Measurements from ENCODE around the gene IFRD2. TPM values are rescaled to one million over a fixed set of nuclear protein-coding genes. Genes with fewer than 3 reads are reported as not detected.

The IFRD2 gene, protein sequence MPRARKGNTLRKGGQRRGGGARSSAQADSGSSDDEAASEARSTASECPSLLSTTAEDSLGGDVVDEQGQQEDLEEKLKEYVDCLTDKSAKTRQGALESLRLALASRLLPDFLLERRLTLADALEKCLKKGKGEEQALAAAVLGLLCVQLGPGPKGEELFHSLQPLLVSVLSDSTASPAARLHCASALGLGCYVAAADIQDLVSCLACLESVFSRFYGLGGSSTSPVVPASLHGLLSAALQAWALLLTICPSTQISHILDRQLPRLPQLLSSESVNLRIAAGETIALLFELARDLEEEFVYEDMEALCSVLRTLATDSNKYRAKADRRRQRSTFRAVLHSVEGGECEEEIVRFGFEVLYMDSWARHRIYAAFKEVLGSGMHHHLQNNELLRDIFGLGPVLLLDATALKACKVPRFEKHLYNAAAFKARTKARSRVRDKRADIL
- 36.8 and 46.9 TPM in 2 replicates for total RNA-seq

DNA sequence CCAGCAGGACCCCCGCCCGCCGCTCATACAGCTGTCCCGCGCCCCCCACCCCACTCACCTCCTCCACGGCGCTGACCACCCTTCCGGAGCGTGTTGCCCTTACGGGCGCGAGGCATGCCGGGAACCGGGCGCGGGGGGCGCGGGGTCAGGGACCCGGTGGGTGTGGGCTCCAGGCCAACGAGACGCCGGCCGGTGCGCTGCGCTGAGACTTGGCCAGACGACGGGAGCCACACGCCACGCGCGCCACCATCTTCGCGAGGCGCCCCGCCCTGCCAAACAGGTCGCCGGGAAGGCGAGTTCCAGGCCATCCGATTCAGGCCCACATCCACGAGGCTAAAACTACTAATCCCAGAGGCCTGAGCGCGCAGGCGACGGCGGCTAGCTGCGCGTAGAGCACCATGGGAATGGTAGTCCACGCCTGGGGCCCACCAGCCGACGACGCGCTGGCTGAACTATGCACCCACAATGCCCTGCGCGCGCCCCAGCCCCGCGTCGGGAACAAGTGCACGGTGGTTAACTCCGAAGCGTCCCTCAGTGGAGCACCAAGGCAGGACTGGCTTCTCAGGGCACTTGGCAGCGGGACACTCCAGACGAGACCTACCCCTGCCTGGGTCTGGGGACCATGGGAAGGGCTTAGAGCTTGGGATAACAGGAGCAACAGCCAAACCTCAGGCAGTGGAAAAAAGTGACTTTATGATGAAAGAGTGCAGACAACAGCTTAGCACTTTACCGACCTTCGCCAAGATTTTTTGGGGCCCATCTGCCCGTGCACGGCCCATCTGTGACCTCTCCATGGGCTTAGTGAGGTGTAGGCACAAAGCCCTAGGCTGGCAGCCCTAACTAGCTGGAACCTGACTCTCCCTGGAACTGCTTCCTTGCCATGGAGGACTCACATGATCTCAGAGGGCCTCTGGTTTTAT is at the start of gene IFRD2:
TSS of gene IFRD2 (minus strand) at position 271 of the 920 bp plus-strand sequence. CDS start at position 116, 155 bp downstream.

DNA sequence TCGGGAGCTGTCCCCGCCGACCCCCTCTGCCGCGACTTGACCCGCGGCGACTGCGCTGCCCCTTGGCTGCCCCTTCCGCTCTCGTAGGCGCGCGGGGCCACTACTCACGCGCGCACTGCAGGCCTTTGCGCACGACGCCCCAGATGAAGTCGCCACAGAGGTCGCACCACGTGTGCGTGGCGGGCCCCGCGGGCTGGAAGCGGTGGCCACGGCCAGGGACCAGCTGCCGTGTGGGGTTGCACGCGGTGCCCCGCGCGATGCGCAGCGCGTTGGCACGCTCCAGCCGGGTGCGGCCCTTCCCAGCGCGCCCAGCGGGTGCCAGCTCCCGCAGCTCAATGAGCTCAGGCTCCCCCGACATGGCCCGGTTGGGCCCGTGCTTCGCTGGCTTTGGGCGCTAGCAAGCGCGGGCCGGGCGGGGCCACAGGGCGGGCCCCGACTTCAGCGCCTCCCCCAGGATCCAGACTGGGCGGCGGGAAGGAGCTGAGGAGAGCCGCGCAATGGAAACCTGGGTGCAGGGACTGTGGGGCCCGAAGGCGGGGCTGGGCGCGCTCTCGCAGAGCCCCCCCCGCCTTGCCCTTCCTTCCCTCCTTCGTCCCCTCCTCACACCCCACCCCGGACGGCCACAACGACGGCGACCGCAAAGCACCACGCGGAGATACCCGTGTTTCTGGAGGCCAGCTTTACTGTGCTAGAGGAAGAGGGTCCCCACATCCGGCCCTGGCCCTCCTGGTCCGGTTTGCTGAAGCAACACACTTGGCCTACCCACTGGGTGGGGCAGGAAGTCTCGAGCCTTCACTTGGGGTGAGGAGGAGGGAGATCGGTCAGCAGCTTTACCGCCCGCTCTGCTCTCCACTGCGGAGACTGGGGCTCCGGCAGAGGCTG is 48.5 kb upstream of the IFRD2 start, which contains the start of gene RASSF1:
TSS of gene RASSF1 (minus strand) at position 389 of the 882 bp plus-strand sequence. CDS start at position 358, 31 bp downstream.

DNA sequence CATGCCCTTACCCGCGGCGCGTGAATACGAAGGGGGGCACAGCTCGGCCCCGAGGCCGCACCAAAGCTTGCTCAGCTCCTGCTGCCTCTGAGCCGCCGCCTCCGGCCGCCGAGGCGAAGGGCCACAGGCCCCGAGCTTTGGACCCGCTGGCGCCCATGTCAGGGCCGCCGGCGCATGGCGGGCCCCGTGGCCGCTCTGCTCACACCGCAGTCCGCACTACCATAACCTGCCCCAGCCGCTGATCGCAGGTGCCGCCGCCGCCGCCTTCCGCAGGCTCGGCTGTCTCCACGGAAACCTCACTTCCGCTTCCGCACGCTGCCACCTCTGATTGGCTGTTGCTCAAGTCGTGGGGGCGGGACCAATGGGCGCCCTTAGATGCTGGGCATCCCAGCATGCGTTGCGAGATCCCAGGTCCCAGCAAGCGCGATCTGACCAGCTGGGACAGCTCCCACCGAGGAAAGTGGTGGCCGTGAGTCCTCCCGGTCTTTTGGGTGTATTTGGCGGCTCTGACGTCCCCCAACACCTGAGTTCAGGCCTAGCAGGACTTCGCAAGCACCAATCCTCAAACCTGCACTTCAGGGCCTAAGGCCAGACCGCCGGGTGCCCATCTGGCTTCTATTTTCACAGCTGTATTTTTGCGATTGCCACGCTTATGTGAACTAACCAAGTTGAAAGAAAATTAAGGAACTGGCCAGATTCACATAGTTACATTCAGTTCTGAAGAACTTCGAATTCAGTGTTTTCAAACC is 35.9 kb upstream of the IFRD2 start, which contains the start of gene TUSC2:
TSS of gene TUSC2 (minus strand) at position 281 of the 749 bp plus-strand sequence. CDS start at position 157, 124 bp downstream.

DNA sequence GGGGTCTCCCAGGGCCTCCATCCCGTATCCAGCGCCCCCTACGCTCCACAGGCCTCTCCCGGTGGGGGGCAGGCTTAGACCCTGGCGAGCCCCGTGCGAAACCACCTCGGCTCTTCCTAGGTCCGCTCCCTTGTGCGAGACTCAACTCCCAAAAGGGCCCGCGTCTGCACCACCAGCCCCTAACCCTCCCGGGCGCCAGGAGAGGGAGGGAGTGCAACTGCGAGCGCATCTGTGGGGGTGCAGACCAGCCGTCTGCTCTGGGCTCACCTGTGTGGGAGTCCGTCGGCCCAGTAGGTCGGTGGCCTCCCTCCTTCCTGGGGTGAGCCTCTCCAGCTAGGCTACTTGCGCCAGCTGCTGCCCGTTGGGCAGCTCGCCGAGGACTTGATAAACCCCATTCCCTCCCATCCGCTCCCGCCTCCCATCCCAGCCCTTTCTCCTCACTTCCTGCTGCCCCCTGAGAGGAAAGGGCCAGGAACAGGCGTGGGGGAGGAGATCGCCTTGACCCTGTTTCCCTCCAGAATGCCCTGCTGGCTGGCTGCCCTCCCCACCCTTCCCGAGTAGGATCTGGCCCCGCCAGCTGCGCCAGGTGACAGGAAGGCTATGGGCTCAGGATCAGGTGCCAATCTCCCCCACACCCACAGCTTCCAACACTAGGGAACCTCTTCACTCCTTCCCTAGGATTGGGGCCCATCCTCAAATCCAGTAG is 30.3 kb upstream of the IFRD2 start, which contains the start of gene HYAL2:
TSS of gene HYAL2 (minus strand) at position 360 of the 706 bp plus-strand sequence. CDS start 2,256 bp downstream, outside the sequence.

DNA sequence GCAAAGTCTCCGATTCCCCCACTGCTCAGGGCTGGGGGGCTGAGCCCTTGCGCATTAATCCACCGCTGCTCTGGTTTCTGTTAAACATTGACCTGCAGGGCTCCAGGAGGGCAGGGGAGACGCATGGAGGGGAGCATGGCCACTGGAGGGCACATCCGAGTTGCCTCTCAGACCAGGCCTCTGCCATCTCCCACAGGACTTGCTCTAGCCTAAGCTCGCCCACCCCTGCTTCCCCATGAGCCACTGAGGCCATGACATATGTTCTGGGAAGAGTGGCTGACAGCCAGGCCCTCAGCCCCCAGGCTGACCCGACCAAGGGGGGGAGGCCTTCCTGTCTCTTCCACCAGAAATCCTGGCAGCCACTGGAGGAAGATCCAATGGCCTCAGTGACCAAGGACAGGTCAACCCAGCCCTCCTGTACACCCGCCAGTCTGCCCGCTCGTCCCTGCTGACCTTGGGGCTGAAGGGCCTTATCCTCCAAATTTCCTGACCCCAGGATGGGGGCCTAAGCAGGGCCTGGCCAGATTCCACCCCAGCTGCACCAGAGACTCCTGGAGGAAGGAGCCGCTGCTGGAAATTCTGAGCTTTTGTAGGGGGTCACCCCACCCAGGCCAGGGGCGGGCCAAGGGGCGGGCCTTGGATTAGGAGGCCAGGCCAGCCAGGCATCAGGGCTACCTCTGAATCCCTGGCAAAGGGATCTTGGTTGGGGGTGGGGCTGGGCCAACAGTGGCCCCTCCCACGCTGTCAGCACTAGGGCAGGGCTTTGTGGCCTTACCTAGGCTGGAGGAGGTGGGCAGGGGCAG is 11.0 kb upstream of the IFRD2 start, which contains the start of gene HYAL1:
TSS of gene HYAL1 (minus strand) at position 562 of the 803 bp plus-strand sequence. CDS start 618 bp downstream, outside the sequence.

DNA sequence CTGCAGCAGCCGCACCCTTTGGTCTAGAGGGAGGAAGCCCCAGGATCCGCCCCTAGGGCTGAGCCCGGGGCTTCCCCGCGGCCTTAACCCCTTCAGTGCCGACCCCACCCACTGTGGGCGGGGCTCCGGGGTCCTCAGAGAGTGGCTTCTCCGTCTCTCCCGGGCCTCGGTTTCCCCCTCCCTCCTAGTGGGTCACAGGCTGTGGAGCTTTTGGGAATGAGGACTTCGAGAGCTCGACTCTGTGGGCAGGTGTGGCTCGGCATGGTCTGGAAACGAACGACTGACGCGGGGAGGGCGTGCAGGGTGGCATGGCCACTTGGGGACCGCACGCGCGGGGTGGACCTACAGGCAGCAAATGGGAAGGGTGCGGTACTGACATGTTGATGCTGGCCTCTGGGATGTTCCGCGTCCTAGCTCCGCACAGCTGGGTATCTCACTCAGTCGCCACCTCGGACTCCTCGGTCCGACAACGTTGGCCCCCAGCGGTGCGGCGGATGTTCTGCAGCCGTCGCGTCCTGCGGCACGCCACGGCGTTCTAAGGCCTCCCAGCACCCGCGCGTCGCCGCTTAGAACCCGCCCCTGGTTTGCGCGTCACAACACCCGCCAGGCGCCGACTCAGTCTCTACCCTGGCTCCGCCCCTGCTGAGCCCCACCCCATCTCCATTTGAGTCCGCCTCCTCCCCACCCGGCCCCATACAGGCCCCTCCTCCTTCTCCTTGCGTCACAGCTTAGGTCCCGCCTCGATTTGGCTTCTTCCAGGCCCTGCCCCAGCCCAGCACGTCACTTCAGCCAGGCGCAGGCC is 6.8 kb upstream of the IFRD2 start, which contains the start of the genes HYAL3 and NAA80:
TSS of gene HYAL3 (minus strand) at position 570 of the 802 bp plus-strand sequence. CDS start 3,803 bp downstream, outside the sequence.
TSS of gene NAA80 (minus strand) at position 570 of the 802 bp plus-strand sequence. CDS start 1,942 bp downstream, outside the sequence.

DNA sequence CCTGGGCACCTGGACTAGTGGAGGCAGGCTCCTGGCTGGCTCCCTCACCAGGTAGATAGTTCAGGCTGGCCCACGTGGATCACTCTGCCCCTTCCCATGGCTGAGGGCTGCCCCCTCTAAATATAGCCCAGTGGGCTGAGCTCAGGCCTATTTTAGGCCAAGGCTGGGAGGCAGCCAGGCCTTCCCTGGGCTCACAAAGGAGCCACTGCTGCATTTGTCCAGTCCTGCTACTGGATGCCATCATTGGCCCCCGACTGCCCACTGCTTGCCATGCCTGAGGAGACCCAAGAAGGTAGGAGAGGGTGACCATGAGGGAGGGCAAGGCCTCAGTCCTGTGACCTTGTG is 13.4 kb downstream of the IFRD2 start, which contains the start of gene LSMEM2:
TSS of gene LSMEM2 (plus strand) at position 208 of the 345 bp plus-strand sequence. CDS start at position 235, 27 bp downstream.

DNA sequence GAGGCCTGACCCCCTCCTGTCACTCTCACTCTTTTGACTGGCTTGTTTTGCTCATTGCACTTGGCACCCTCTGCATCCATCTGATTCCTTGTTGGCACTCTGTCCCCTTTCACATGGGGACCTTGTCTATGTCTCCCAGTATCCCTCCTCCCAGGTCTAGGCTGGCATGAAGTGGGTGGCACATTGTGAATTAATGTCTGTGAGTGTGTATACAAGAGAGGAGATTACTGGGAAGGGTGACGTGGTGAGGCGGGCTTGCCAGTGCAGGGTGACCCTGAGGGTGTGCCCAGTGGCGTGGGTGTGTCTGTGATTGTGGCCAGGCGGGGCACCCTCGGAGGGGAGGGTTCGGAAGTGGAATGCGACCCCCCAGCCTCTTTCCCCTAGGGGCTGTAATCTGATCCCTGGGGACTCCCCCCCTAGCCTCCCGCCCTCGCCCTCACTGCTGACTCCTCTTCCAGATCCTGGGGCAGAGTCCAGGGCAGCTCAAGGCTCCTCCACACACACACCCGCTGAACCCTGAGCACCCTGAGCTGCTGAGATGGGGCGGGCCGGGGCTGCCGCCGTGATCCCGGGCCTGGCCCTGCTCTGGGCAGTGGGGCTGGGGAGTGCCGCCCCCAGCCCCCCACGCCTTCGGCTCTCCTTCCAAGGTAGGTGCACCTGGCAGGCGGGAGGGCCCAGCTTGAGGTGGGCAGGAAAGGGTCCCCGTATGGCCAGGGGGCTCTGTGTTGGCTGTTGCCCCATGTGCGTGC is 23.4 kb downstream of the IFRD2 start, which contains the start of gene SEMA3B:
TSS of gene SEMA3B (plus strand) at position 445 of the 749 bp plus-strand sequence. CDS start at position 539, 94 bp downstream.

Other genes with a start within 250 kb of the IFRD2 start
- 99.2 and 108 TPM in 2 replicates for gene RBM5, start 203.5 kb downstream of the IFRD2 start, total RNA-seq
- gene SEMA3F, start 137.1 kb downstream of the IFRD2 start, total RNA-seq, result 0.14 and 0.92 TPM in 2 replicates
- gene GNAT1, start 100.8 kb downstream of the IFRD2 start, total RNA-seq, result not detected in 2 replicates
- gene SLC38A3, start 87.2 kb downstream of the IFRD2 start, total RNA-seq, result not detected in 2 replicates
- gene GNAI2, start 56.2 kb downstream of the IFRD2 start, total RNA-seq, result 188 and 209 TPM in 2 replicates
- 16.5 and 31.8 TPM in 2 replicates for gene SEMA3B, start 23.3 kb downstream of the IFRD2 start, total RNA-seq
- gene LSMEM2, start 13.3 kb downstream of the IFRD2 start, total RNA-seq, result not detected in 2 replicates
- gene HYAL3, start 7.0 kb upstream of the IFRD2 start, total RNA-seq, result 2.6 and 3.7 TPM in 2 replicates
- gene NAA80, start 7.0 kb upstream of the IFRD2 start, total RNA-seq, result 1.7 and 1.8 TPM in 2 replicates
- gene HYAL1, start 11.1 kb upstream of the IFRD2 start, total RNA-seq, result 1.6 and 2.5 TPM in 2 replicates
- 49.8 and 80.7 TPM in 2 replicates for gene HYAL2, start 30.3 kb upstream of the IFRD2 start, total RNA-seq
- 10.7 and 16.5 TPM in 2 replicates for gene TUSC2, start 35.8 kb upstream of the IFRD2 start, total RNA-seq
- 20.2 and 25.1 TPM in 2 replicates for gene RASSF1, start 48.4 kb upstream of the IFRD2 start, total RNA-seq
- 0.28 and 1.1 TPM in 2 replicates for gene ZMYND10, start 53.3 kb upstream of the IFRD2 start, total RNA-seq
- gene NPRL2, start 58.3 kb upstream of the IFRD2 start, total RNA-seq, result 21.5 and 24.8 TPM in 2 replicates
- gene CYB561D2, start 58.4 kb upstream of the IFRD2 start, total RNA-seq, result 29.0 and 34.6 TPM in 2 replicates
- 27.6 and 42.5 TPM in 2 replicates for gene TMEM115, start 67.1 kb upstream of the IFRD2 start, total RNA-seq
- 0.09 TPM in 1 of 2 replicates, not detected in the other for gene CACNA2D2, start 211.2 kb upstream of the IFRD2 start, total RNA-seq